GM18517 (cell line): ENCODE data around the gene SDC4.
"Not testable (repeated sequence)": the region's sequence is repeated elsewhere in the genome, so short reads cannot be mapped to it uniquely, and the experiment has no call there.

Experiments used
- ATAC-seq: cut with Tn5 transposase; IDR thresholded peaks from one replicate; pipeline ENCODE4 v1.9.1; 2021; ENCODE audit warnings: mild to moderate bottlenecking, moderate library complexity; ENCODE audit not compliant: unreplicated experiment

SDC4 gene

GRCh38 chr20:45365444-45365970 lies 17.3 kb upstream of the SDC4 start:
- no peak for ATAC-seq

GRCh38 chr20:45363611-45364492 lies 15.6 kb upstream of the SDC4 start:
- ATAC-seq = no peak

- ATAC-seq = peak; percentile 87
Observed at GRCh38 chr20:45362804-45363610, 14.8 kb upstream of the SDC4 start, which contains the start of gene SYS1. TSS of gene SYS1 (plus strand) at chr20:45363156. CDS start at chr20:45363532, 376 bp downstream.

GRCh38 chr20:45361793-45362192 lies 13.6 kb upstream of the SDC4 start:
- no peak for ATAC-seq

- ATAC-seq = no peak
Observed at GRCh38 chr20:45359406-45360148, 11.4 kb upstream of the SDC4 start.

GRCh38 chr20:45359069-45359405 lies 10.8 kb upstream of the SDC4 start:
- ATAC-seq = no peak

- no peak for ATAC-seq
Observed at GRCh38 chr20:45358282-45359068, 10.3 kb upstream of the SDC4 start.

GRCh38 chr20:45355209-45356084 lies 7.2 kb upstream of the SDC4 start:
- no peak for ATAC-seq

- ATAC-seq = no peak
Observed at GRCh38 chr20:45354423-45355208, 6.4 kb upstream of the SDC4 start.

GRCh38 chr20:45353746-45354145 lies 5.5 kb upstream of the SDC4 start:
- no peak for ATAC-seq

- no peak for ATAC-seq
Observed at GRCh38 chr20:45352729-45353128, 4.5 kb upstream of the SDC4 start.

GRCh38 chr20:45350795-45351194 lies 2.6 kb upstream of the SDC4 start:
- not testable (repeated sequence) for ATAC-seq

- ATAC-seq = no peak
Observed at GRCh38 chr20:45350217-45350616, 2.0 kb upstream of the SDC4 start.

GRCh38 chr20:45347297-45347935 lies 808 bp downstream of the SDC4 start:
- no peak for ATAC-seq

GRCh38 chr20:45346851-45347250 lies 1.4 kb downstream of the SDC4 start:
- ATAC-seq = no peak

GRCh38 chr20:45346291-45346718 lies 1.9 kb downstream of the SDC4 start:
- ATAC-seq = no peak

GRCh38 chr20:45345104-45345936 lies 2.9 kb downstream of the SDC4 start:
- no peak for ATAC-seq
